ENCODE data around the gene PRKRIP1. TPM values are rescaled to one million over a fixed set of nuclear protein-coding genes. Genes with fewer than 3 reads are reported as not detected.

The PRKRIP1 gene

Small RNAs within 50 kb of the gene (small RNA-seq; reads per million reads assigned to genes)
- gene AC091390.4 (ENCODE audit: insufficient read depth): not detected
- not detected for gene MIR548O (ENCODE audit: insufficient read depth)
